HepG2 (cell line): ENCODE data around the gene PKD2L1. TPM values are rescaled to one million over a fixed set of nuclear protein-coding genes. Genes with fewer than 3 reads are reported as not detected.
A peak's percentile ranks its signal among the peaks of the same experiment; 100 is the strongest.

Experiments used
- AHDC1 ChIP-seq: sonication (generic); formaldehyde crosslinking; IDR thresholded peaks from 2 replicates; pipeline ENCODE4 v1.5.1; 2020; ENCODE audit warnings: mild to moderate bottlenecking, missing genetic modification reagents, borderline replicate concordance
- ATF7-NPFF ChIP-seq: sonication (generic); formaldehyde crosslinking; IDR thresholded peaks from 2 replicates; pipeline ENCODE4 v1.8.1; 2023; ENCODE audit warnings: mild to moderate bottlenecking, low read depth, missing genetic modification reagents, moderate library complexity
- CREB1 ChIP-seq, 2 experiments: fragments of 450-650 bp in 1 of 2; IDR thresholded peaks; 2 replicates each; pipeline ENCODE4 v1.6.1; 2016 to 2017; ENCODE audit warnings: control low read depth in 1 of 2, mild to moderate bottlenecking in 1 of 2, missing compliant biosample characterization in 1 of 2, missing genetic modification characterization in 1 of 2
- EHMT2 ChIP-seq: fragments of 200-600 bp; sonication (generic); IDR thresholded peaks from 2 replicates; pipeline ENCODE4 v1.7.0; 2017; ENCODE audit warnings: antibody characterized with exemption, low read depth, low read length, borderline replicate concordance
- GATAD1 ChIP-seq: IDR thresholded peaks from 2 replicates; pipeline ENCODE4 v1.6.1; 2016; ENCODE audit warnings: missing genetic modification reagents, missing compliant biosample characterization
- GTF3A ChIP-seq: sonication (generic); formaldehyde crosslinking; conservative IDR thresholded peaks from 2 replicates; pipeline ENCODE4 v1.4.0; 2020; ENCODE audit warnings: mild to moderate bottlenecking, missing genetic modification reagents
- KMT2B ChIP-seq: IDR thresholded peaks from 2 replicates; pipeline ENCODE4 v1.6.1; 2016; ENCODE audit warnings: missing genetic modification reagents, missing compliant biosample characterization
- MNT ChIP-seq: fragments of 450-650 bp; IDR thresholded peaks from 2 replicates; pipeline ENCODE4 v1.6.1; 2016
- MTA1 ChIP-seq: sonication (generic); formaldehyde crosslinking; IDR thresholded peaks from 2 replicates; pipeline ENCODE4 v1.4.0; 2020; ENCODE audit warnings: missing genetic modification reagents, mild to moderate bottlenecking, borderline replicate concordance
- SRSF1 ChIP-seq: fragments of 200-400 bp; formaldehyde crosslinking; optimal IDR thresholded peaks from 2 replicates; pipeline ENCODE3; 2017; ENCODE audit warnings: mild to moderate bottlenecking, low read depth, low read length, moderate library complexity
- TEAD2 ChIP-seq: sonication (generic); formaldehyde crosslinking; IDR thresholded peaks from 2 replicates; pipeline ENCODE4 v1.9.0; 2021; ENCODE audit warnings: missing genetic modification reagents
- XBP1 ChIP-seq: sonication (generic); formaldehyde crosslinking; IDR thresholded peaks from 2 replicates; pipeline ENCODE4 v1.5.0; 2020; ENCODE audit warnings: missing genetic modification reagents
- YY1 ChIP-seq: IDR thresholded peaks from 2 replicates; pipeline ENCODE4 v1.6.1; 2011; ENCODE audit warnings: low read length, low read depth, moderate library complexity, mild to moderate bottlenecking; ENCODE audit not compliant: insufficient read depth, insufficient replicate concordance
- ZHX1 ChIP-seq: sonication (generic); formaldehyde crosslinking; IDR thresholded peaks from 2 replicates; pipeline ENCODE4 v1.8.1; 2022; ENCODE audit warnings: low read depth, mild to moderate bottlenecking, missing genetic modification reagents
- ZNF230 ChIP-seq: sonication (generic); formaldehyde crosslinking; IDR thresholded peaks from 2 replicates; pipeline ENCODE4 v1.4.0; 2020; ENCODE audit warnings: mild to moderate bottlenecking, missing genetic modification reagents
- ZNF24 ChIP-seq: fragments of 450-650 bp; IDR thresholded peaks from 2 replicates; pipeline ENCODE4 v1.6.1; 2017; ENCODE audit warnings: antibody characterized with exemption, mild to moderate bottlenecking
- ZNF280B ChIP-seq: sonication (generic); formaldehyde crosslinking; IDR thresholded peaks from 2 replicates; pipeline ENCODE4 v1.5.0; 2020; ENCODE audit warnings: missing genetic modification reagents, mild to moderate bottlenecking, borderline replicate concordance
- polyA plus RNA-seq, 8 experiments: library from polyadenylated mRNA; depleted of rRNA in 3 of 8; stranded (reverse) in 7 of 8; unstranded in 1 of 8; fragments of >200 nt; fragmentation: Illumina TruSeq in 4 of 8; extraction: Trizol in 4 of 8; gene quantifications; 2 replicates each; pipeline versions ENCODE4 v1.2.1 to v1.2.3, GENCODE V29; 2011 to 2016; ENCODE audit warnings: low read depth in 4 of 8, missing spikeins in 1 of 8, mixed read lengths in 1 of 8; ENCODE audit not compliant: insufficient read depth in 1 of 8
- total RNA-seq, 5 experiments: library from RNA; depleted of rRNA; stranded (reverse); fragments of >200 nt; fragmentation: Illumina TruSeq; extraction: Trizol; gene quantifications; 2 replicates each; pipeline ENCODE4 v1.2.3, GENCODE V29; 2016; ENCODE audit warnings: low read depth in 1 of 5

Gene PKD2L1
- total and polyA plus RNA-seq, 2 of the 13 experiments (the other 11 are each of a cell fraction or from before 2014, with no cell fraction given): 0.07 to 0.15 TPM

GRCh38 chr10:100370714-100371481 lies 40.9 kb upstream of the PKD2L1 start (continued):
- no peak for TF ChIP-seq ZNF24
- peak; percentile 70; the same call in 1 of the 2 replicates for TF ChIP-seq ZNF280B (CRISPR knock-in tag)
- peak; percentile 46; the same call in 1 of the 2 replicates for TF ChIP-seq AHDC1 (CRISPR knock-in tag)
- no peak for TF ChIP-seq CREB1 (IDR thresholded peaks at IDR 0.05)
- TF ChIP-seq CREB1 (CRISPR knock-in tag; IDR thresholded peaks at IDR 0.05): no peak
- no peak for TF ChIP-seq TEAD2 (CRISPR knock-in tag)
- no peak for TF ChIP-seq EHMT2
- no peak for TF ChIP-seq ZNF230
- TF ChIP-seq GATAD1 (CRISPR knock-in tag): peak; percentile 58
- 0 out of 2 replicates have a peak, but pooled peaks have one; percentile 54 for TF ChIP-seq ZHX1 (CRISPR knock-in tag)
- no peak for TF ChIP-seq GTF3A (CRISPR knock-in tag)
- TF ChIP-seq YY1: peak; percentile 63
- peak; percentile 31 for TF ChIP-seq SRSF1
- TF ChIP-seq KMT2B (CRISPR knock-in tag): no peak
- TF ChIP-seq MNT: 0 out of 2 replicates have a peak, but pooled peaks have one; percentile 2
- peak; percentile 92; the same call in 1 of the 2 replicates for TF ChIP-seq MTA1
- TF ChIP-seq ATF7-NPFF (CRISPR knock-in tag): peak; percentile 12
- TF ChIP-seq XBP1: no peak
